Sigmoid colon (tissue), 7 donors: ENCODE measurements around the gene NELL2. TPM values are rescaled to one million over a fixed set of nuclear protein-coding genes. Genes with fewer than 3 reads are reported as not detected.

Experiments used
- DNase-seq: peaks from one replicate; pipeline ENCODE4 v3.0.0-alpha.2; 2019
- H3K27ac ChIP-seq, 4 donors: fragments of 200-600 bp; sonication (generic); one replicate each; pipeline ENCODE4 v1.5.1; 2016 to 2019; ENCODE audit warnings: mild to moderate bottlenecking in 1 of 4
- H3K27me3 ChIP-seq, 3 donors: fragments of 200-600 bp; sonication (generic); one replicate each; pipeline ENCODE4 v1.5.1; 2019; ENCODE audit warnings: mild to moderate bottlenecking in 1 of 3
- H3K36me3 ChIP-seq, 4 donors: fragments of 200-600 bp; sonication (generic); one replicate each; pipeline ENCODE4 v1.5.1; 2016 to 2019
- H3K4me1 ChIP-seq, 4 donors: fragments of 200-600 bp; sonication (generic); one replicate each; pipeline ENCODE4 v1.5.1; 2017 to 2019
- H3K4me3 ChIP-seq, 4 donors: fragments of 200-600 bp; sonication (generic); one replicate each; pipeline ENCODE4 v1.5.1; 2017 to 2019; ENCODE audit warnings: mild to moderate bottlenecking in 2 of 4, moderate library complexity in 1 of 4
- H3K9me3 ChIP-seq, 4 donors: fragments of 200-600 bp in 3 of 4; sonication (generic) in 3 of 4; one replicate each; pipeline versions ENCODE4 v1.5.1 to v1.6.1; 2013 to 2019
- EP300 ChIP-seq, 4 donors: sonication (generic); formaldehyde crosslinking; IDR thresholded peaks; one replicate each; pipeline ENCODE4 v1.6.1; 2017; ENCODE audit warnings: antibody characterized with exemption in 4 of 4
- POLR2A ChIP-seq, 2 donors: fragments of 450-650 bp; IDR thresholded peaks; one replicate each; pipeline ENCODE4 v1.6.1; 2016; ENCODE audit warnings: antibody characterized with exemption in 2 of 2, mild to moderate bottlenecking in 2 of 2, moderate library complexity in 2 of 2
- POLR2AphosphoS5 ChIP-seq, 4 donors: sonication (generic); formaldehyde crosslinking; IDR thresholded peaks; one replicate each; pipeline ENCODE4 v1.6.1; 2017; ENCODE audit warnings: antibody characterized with exemption in 4 of 4
- WGBS, 2 donors: extraction: QIAGEN DNeasy Blood & Tissue Kit; methylation state at CpG; one replicate each; pipeline ENCODE4 v1.1.7; 2013; 5-methylcytosine and 5-hydroxymethylcytosine counted together
- intact Hi-C: fragments of 100-400 bp; cut with DNase I; formaldehyde crosslinking; loops from one replicate; pipeline ENCODE4 v1.15.1; 2023
- polyA plus RNA-seq, 3 donors: library from polyadenylated mRNA; stranded (reverse); fragments of 200-250 nt; gene quantifications; one replicate each; pipeline ENCODE4 v1.2.3, GENCODE V29; 2013
- total RNA-seq, 4 donors: library from RNA; depleted of rRNA; stranded (reverse); fragments of >200 nt; gene quantifications; one replicate each; pipeline ENCODE4 v1.1.0, GENCODE V29; 2016
- TF ChIP-seq, protein P1 (sequence below), 4 experiments: fragments of 450-650 bp in 3 of 4; fragments of 200-600 bp in 1 of 4; IDR thresholded peaks; one replicate each; pipeline ENCODE4 v1.5.1; 2016 to 2019; ENCODE audit warnings: antibody characterized with exemption in 4 of 4, mild to moderate bottlenecking in 3 of 4, moderate library complexity in 2 of 4
- donor health status: healthy with polysubstance abuse.
- donor health status: Bipolar disorder and iron deficiency.
- donor health status: healthy.

The NELL2 gene
- total and polyA plus RNA-seq, 7 donors, result 0.60 to 14.7 (median 3.9) TPM

DNA sequence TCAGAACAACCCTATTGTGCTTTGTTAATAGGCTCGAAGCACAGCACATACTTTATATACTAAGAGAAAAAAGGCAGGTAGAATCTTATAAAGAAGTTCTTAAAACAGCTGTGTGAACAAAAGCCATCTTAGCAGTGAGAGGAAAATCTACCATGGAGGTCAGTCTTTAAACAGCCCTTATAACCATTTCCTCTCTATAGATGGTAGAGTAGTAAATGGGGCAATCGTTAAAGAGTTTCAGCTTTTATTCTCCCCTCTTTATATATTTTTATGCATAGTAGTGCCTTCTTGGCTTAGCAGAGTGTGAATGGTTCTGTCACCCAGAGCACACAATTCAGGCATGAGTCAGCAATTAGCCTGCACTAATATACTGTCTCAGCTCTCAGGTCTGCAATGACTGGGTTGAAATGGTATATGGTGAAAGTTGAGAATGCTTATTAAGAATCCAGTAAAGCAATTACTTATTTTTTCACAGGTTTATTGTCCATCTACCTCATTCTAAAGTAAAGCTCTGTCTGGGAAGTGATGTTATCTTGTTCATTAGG is 305.0 kb downstream of the NELL2 start:
- intact Hi-C loops, result no loop called here

DNA sequence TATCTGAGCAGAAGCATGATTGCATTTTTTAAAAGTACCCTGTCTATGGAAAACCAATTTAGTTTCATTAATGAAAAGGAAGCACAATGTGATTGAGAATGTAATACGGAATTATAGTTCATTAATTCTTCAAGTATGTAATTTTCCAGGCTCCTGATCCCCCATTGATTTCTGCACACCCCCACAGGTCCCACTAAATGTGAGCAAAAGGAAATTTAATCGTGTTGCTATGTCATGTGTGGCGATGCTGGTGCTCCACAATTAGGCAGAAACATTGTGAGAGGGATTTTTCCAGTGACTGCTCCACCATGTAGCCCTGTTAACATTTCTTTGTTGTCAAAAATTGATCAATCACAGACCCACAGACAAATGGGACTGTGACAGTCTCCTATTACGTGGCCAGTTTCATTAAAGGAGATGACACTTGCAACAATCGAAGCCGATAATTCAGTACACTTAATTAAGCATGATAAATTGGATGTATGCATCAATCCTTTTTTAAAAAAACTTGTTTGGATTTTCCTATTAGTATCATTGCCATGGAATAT is 306.0 kb downstream of the NELL2 start:
- no peaks in the 10 kb centered on the region for H3K27me3 ChIP-seq
- intact Hi-C loops, result no loop called here
- no peaks in the 10 kb centered on the region for H3K9me3 ChIP-seq
- no peaks in the 10 kb centered on the region for H3K4me1 ChIP-seq
- DNase-seq, result no peak
- H3K27ac ChIP-seq, result no peak overlapping the region
- WGBS, 2 donors, result 81 to 89% methylated on average over 6 of the region's 6 CpGs
- H3K4me3 ChIP-seq, result no peak overlapping the region
- TF ChIP-seq, protein P1, sequence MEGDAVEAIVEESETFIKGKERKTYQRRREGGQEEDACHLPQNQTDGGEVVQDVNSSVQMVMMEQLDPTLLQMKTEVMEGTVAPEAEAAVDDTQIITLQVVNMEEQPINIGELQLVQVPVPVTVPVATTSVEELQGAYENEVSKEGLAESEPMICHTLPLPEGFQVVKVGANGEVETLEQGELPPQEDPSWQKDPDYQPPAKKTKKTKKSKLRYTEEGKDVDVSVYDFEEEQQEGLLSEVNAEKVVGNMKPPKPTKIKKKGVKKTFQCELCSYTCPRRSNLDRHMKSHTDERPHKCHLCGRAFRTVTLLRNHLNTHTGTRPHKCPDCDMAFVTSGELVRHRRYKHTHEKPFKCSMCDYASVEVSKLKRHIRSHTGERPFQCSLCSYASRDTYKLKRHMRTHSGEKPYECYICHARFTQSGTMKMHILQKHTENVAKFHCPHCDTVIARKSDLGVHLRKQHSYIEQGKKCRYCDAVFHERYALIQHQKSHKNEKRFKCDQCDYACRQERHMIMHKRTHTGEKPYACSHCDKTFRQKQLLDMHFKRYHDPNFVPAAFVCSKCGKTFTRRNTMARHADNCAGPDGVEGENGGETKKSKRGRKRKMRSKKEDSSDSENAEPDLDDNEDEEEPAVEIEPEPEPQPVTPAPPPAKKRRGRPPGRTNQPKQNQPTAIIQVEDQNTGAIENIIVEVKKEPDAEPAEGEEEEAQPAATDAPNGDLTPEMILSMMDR (IDR thresholded peaks at IDR 0.05), result no peak
- TF ChIP-seq POLR2AphosphoS5 (IDR thresholded peaks at IDR 0.05) (no peak), EP300 (IDR thresholded peaks at IDR 0.05) (no peak)
- no peaks in the 10 kb centered on the region for H3K36me3 ChIP-seq

More for the DNA sequence above, 305.0 kb downstream of the NELL2 start:
- H3K36me3 ChIP-seq, result no peaks in the 10 kb centered on the region
- TF ChIP-seq EP300 (IDR thresholded peaks at IDR 0.05), result no peak
- TF ChIP-seq, protein P1 (IDR thresholded peaks at IDR 0.05), result no peak
- no peak for TF ChIP-seq POLR2A (IDR thresholded peaks at IDR 0.05)
- no peak for TF ChIP-seq POLR2AphosphoS5 (IDR thresholded peaks at IDR 0.05)
- no peaks in the 10 kb centered on the region for H3K4me1 ChIP-seq
- no peaks in the 10 kb centered on the region for H3K9me3 ChIP-seq
- H3K27me3 ChIP-seq, result no peaks in the 10 kb centered on the region
- DNase-seq, result no peak
- WGBS, 2 donors, result 71 to 82% methylated on average over 2 of the region's 2 CpGs
- H3K4me3 ChIP-seq, result no peak overlapping the region
- no peak overlapping the region for H3K27ac ChIP-seq

DNA sequence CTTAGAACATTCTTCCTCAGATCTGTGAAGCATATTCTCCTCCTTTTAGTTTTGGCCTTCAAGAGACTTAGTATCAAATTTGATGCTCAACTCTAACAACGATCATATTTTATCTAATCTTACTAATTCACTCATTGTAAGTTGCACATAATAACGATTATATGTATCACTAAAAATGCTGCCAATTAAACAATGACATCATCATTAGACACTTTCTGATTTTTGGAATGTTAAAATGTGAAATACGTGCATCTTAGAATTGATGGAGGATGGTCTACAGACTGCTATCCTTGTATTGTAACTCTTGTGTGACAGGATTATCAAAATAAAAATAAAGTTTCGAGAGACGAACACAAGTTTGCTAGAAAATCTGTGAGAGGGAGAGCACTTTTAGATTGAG is 311.0 kb downstream of the NELL2 start:
- no peaks in the 10 kb centered on the region for H3K27me3 ChIP-seq
- TF ChIP-seq POLR2AphosphoS5 (IDR thresholded peaks at IDR 0.05) (no peak), EP300 (IDR thresholded peaks at IDR 0.05) (no peak), POLR2A (IDR thresholded peaks at IDR 0.05) (no peak)
- TF ChIP-seq, protein P1 (IDR thresholded peaks at IDR 0.05), result no peak
- WGBS, 2 donors, result 87 to 93% methylated on average over 5 of the region's 5 CpGs
- H3K4me1 ChIP-seq, result no peaks in the 10 kb centered on the region
- intact Hi-C loops, result no loop called here
- DNase-seq, result no peak
- H3K9me3 ChIP-seq, result no peaks in the 10 kb centered on the region
- H3K27ac ChIP-seq, result no peak overlapping the region
- H3K36me3 ChIP-seq, result no peaks in the 10 kb centered on the region
- H3K4me3 ChIP-seq, result no peak overlapping the region

GRCh38 chr12:44563486-44563885 is 312.6 kb downstream of the NELL2 start:
- Histone ChIP-seq H3K9me3 (peaks cover 0 to 2% (median 0%) of the 10 kb centered on the region in 4 donors), H3K4me1 (no peaks in the 10 kb centered on the region), H3K36me3 (no peaks in the 10 kb centered on the region), H3K4me3 (no peak overlapping the region), H3K27me3 (no peaks in the 10 kb centered on the region), H3K27ac (no peak overlapping the region)
- WGBS, 2 donors, result 90 to 92% methylated on average over 4 of the region's 4 CpGs
- TF ChIP-seq, protein P1 (IDR thresholded peaks at IDR 0.05), result no peak
- no peak for TF ChIP-seq POLR2AphosphoS5 (IDR thresholded peaks at IDR 0.05)
- TF ChIP-seq EP300 (IDR thresholded peaks at IDR 0.05), result no peak
- no peak for TF ChIP-seq POLR2A (IDR thresholded peaks at IDR 0.05)
- DNase-seq, result no peak
- intact Hi-C loops, result no loop called here
